Posterior vena cava (tissue), 2 donors: ENCODE data around the gene ZFAND5. TPM values are rescaled to one million over a fixed set of nuclear protein-coding genes. Genes with fewer than 3 reads are reported as not detected.

Experiments
- DNase-seq: peaks from one replicate; pipeline ENCODE4 v3.0.0-alpha.2; 2020; ENCODE audit warnings: low spot score
- intact Hi-C, 2 donors: fragments of 100-400 bp; cut with DNase I; formaldehyde crosslinking; loops; one replicate each; pipeline versions ENCODE4 v1.14.1 to v1.14.2; 2022 to 2023
- total RNA-seq, 2 donors: library from RNA; stranded (reverse); fragmentation: NEBNext Ultra II Directional; extraction: Animal tissue kit (Norgen Biotek cat#: 25700); gene quantifications; one replicate each; pipeline ENCODE4 v1.2.1, GENCODE V29; 2021
- donor health status: DM: yes; HTN: yes; CAD: no.
- donor health status: DM: yes; HTN: yes; CAD: no.

The ZFAND5 gene
- total RNA-seq, 2 donors from 2014 or later: 141 to 175 TPM

DNA sequence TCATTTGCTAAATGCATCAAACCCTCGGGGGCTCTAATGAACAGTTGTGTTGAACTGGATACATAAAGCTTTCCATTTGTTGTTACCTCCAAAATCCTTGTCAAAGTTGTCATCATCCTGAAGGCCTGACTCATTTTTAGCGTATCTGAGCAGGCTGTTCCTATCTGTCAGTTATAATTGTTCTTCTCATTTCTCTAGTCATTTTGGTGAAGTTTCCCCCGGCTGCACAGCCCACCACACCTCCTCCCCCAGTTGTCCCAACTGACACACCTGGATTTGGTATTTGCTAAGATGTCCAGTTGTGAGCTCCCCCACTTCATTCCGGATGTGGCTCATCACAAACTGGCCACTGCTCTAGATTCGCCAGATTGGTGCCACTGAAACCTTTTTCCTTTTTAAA is 27.7 kb downstream of the ZFAND5 start:
- DNase-seq: no peak
- intact Hi-C loops: no loop called here

DNA sequence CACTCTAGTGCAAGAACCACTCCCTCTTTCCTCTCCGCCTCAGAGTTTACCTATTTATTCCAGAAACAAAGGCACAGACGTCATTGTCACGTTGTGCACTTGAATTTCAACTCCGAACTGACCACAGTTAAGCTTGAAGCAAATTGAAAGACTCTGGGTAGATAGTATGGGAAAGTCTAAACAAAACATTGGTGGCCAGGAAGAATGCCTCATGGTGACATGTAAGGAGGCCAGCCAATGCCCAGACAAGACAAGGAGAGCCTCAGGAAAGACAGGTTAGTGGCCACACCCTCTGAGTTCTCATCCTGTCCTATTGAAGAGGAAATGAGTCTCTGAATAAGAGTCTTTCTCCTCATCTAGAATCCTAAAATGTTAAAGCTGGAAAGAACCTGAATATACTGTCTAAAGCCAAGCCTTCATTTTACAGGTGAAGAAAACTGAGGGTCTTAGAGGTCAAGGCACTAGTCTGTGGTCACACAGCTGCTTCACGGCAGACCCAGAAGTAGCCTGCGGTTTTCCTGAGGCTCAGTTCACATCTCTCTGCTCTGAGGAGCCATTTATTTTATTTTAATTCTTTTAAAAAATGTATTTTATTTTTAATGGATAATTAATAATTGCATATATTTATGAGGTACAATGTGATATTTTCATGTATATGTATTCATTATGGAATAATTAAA is 30.2 kb downstream of the ZFAND5 start:
- intact Hi-C loops: no loop called here
- DNase-seq: no peak

GRCh38 chr9:72333709-72334108 is 31.3 kb downstream of the ZFAND5 start:
- intact Hi-C loops: no loop called here
- DNase-seq: no peak

DNA sequence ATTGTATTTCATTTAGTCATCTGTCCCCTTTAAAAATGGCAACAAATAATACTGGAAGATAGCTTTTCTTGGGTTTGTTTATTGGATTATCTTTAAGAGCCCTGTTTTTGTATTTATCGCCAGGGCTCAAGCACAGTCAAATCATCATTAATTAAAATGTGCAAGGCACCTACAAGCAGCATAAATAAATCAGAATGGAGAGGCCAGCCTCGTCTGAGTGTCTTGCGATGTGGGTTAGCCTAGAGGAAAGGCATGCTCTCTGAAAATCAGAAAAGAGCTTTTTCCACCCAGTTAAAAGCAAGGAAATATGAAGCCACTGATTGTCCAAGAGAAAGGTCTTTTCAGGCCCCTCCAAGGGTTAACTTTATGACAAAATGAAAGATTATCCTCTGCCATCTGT is 31.8 kb downstream of the ZFAND5 start:
- no peak for DNase-seq
- intact Hi-C loops: no loop called here

- DNase-seq: no peak
- intact Hi-C loops: no loop called here
Observed at GRCh38 chr9:72332351-72332750, 32.7 kb downstream of the ZFAND5 start.

GRCh38 chr9:72327631-72328030 is 37.4 kb downstream of the ZFAND5 start:
- intact Hi-C loops: no loop called here
- DNase-seq: no peak

- intact Hi-C loops: no loop called here
Observed at GRCh38 chr9:72326641-72327040, 38.4 kb downstream of the ZFAND5 start.

DNA sequence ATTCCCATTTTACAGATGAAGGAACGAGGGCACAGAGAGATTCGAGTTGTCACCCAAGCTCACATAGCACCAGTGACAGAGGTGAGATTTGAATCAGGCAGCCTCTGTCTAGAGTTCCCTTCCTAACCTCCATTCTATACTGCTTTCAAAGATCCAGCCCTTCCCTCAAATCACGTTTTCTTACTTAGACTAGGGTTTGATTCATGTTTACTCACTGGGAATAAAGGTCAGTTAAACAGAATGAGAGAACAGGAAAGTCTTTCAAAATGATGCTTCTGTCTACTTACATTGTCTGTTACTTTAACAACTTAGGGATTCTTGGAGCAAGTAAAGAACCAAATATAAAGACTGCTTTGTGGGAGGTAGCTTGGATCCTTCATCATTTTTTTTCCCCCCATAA is 40.0 kb downstream of the ZFAND5 start:
- intact Hi-C loops: no loop called here
- no peak for DNase-seq

More at GRCh38 chr9:72326641-72327040, 38.4 kb downstream of the ZFAND5 start:
- DNase-seq: no peak

- DNase-seq: no peak
- intact Hi-C loops: no loop called here
Observed at GRCh38 chr9:72322678-72323077, 42.3 kb downstream of the ZFAND5 start.

- intact Hi-C loops: no loop called here
- DNase-seq: no peak
Observed at GRCh38 chr9:72322259-72322658, 42.7 kb downstream of the ZFAND5 start.

GRCh38 chr9:72315510-72316311 is 49.3 kb downstream of the ZFAND5 start:
- no peak for DNase-seq
- intact Hi-C loops: no loop called here

GRCh38 chr9:72315089-72315509 is 49.9 kb downstream of the ZFAND5 start:
- no peak for DNase-seq

GRCh38 chr9:72313507-72313906 is 51.5 kb downstream of the ZFAND5 start:
- DNase-seq: no peak
- intact Hi-C loops: no loop called here

More at GRCh38 chr9:72315089-72315509, 49.9 kb downstream of the ZFAND5 start:
- intact Hi-C loops: no loop called here

GRCh38 chr9:72312386-72312987 is 52.5 kb downstream of the ZFAND5 start:
- intact Hi-C loops: no loop called here
- DNase-seq: no peak

DNA sequence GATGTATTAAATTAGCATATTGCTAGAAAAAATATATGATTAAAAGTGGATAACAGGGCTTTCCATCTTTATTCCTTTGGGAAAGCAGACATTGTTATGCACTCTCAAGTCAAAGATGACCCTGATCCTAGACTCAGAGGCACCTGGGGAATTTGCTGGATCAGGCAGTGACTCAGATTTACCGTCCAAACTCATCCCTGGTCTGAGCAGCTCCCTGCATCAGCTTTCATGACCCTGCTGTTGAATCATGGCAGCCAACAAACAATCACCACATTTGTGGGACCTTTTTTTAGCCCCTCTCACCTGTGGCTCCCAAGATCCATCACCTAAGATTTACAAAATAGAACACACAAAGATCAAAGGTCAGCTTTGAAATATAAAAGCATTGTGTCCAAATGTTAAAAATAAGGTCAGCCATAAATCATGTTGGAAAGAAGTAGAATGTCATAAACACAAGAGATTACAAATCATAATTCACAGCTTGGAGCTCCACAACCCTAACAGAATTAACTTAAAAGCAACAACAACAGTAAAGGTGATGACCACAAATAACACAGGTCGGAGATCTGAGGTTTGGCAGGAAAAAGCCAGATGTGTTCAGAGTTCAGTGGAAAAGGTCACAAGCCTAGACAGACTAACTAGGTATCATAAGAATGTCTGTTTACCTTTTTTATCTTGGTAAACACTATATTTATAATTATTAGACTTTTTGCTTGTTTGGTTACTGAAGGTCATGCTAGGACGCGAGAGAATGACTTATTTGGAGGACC is 55.5 kb downstream of the ZFAND5 start:
- intact Hi-C loops: loop anchor here in 1 of 2 donors (10.0 kb wide), 1 partner anchor 275 kb away; no protein-coding TSS in a partner anchor
- DNase-seq: no peak

GRCh38 chr9:72306761-72307160 is 58.2 kb downstream of the ZFAND5 start:
- intact Hi-C loops: loop anchor here in 1 of 2 donors (10.0 kb wide), 1 partner anchor 278 kb away; no protein-coding TSS in a partner anchor
- DNase-seq: no peak

DNA sequence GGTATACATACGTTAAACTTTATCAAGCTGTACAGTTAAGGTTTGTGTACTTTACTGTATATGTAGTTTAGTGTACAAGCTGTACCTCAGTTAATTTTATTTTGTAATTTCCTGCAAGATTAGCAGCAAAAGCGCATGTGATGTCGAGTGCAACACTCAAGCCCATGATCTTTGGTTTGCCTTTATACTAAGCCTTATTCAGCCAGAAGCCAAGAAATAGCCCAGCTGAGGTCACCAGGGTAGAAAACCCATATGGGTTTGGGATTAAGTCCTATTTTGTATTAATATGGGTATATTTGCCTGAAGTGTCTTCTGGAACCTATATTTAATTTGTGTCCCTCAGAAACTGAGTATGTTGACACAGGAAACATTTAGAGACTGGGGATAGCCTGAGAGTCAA is 59.3 kb downstream of the ZFAND5 start:
- DNase-seq: no peak
- intact Hi-C loops: loop anchor here in 1 of 2 donors (10.0 kb wide), 1 partner anchor 279 kb away; no protein-coding TSS in a partner anchor

- DNase-seq: peak; percentile 92
- intact Hi-C loops: loop anchor here in 1 of 2 donors (10.0 kb wide), 1 partner anchor 280 kb away; no protein-coding TSS in a partner anchor
Observed at GRCh38 chr9:72305102-72305546, 59.9 kb downstream of the ZFAND5 start.

DNA sequence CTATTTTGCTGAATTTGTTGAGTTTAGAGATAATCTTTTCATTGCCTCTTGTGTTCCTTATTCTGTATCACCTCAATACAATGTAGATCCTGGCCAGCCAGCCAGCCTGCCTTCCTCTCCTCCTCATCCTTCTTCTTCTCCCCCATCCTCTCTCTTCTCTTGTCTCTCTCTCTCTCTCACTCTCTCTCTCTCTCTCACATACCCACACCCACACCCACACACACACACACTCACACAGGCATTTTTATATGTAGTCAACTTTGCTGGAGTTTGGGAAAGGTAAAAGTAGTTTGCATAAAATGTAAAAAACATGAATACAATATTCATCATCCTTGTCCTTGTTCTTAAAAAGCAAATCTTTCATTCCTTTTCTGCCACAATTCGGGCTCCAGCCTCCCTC is 60.5 kb downstream of the ZFAND5 start:
- no peak for DNase-seq
- intact Hi-C loops: loop anchor here in 1 of 2 donors (10.0 kb wide), 1 partner anchor 280 kb away; no protein-coding TSS in a partner anchor
